OCI-LY1 (cell line): ENCODE results near the gene PRXL2B.

ENCODE experiments used
- H2AFZ ChIP-seq: fragments of 200-600 bp; sonication (generic), shearing (Covaris generic); 2 replicates; pipeline ENCODE4 v1.6.0; 2014; ENCODE audit warnings: antibody characterized with exemption, mild to moderate bottlenecking, low read length
- H3F3A ChIP-seq: fragments of 200-600 bp; sonication (generic), shearing (Covaris generic); 2 replicates; pipeline ENCODE4 v1.6.0; 2014; ENCODE audit warnings: mild to moderate bottlenecking, antibody characterized with exemption, low read length, moderate library complexity; ENCODE audit not compliant: insufficient read depth
- H3K27ac ChIP-seq: fragments of 200-600 bp; sonication (generic); 2 replicates; pipeline ENCODE4 v1.5.1; 2014; ENCODE audit warnings: low read length, mixed run types, mild to moderate bottlenecking, low read depth; ENCODE audit not compliant: poor library complexity, severe bottlenecking
- H3K27me3 ChIP-seq: fragments of 200-600 bp; sonication (generic); 2 replicates; pipeline ENCODE4 v1.6.0; 2014; ENCODE audit warnings: antibody characterized with exemption, mild to moderate bottlenecking, low read length, moderate library complexity; ENCODE audit not compliant: insufficient read depth
- H3K36me3 ChIP-seq: fragments of 200-600 bp; sonication (generic); 2 replicates; pipeline ENCODE4 v1.6.1; 2014; ENCODE audit warnings: mild to moderate bottlenecking, antibody characterized with exemption, low read length, moderate library complexity, mixed read lengths; ENCODE audit not compliant: insufficient read depth
- H3K4me1 ChIP-seq: fragments of 200-600 bp; sonication (generic); 2 replicates; pipeline ENCODE4 v1.5.1; 2014; ENCODE audit warnings: mild to moderate bottlenecking, low read length, moderate library complexity; ENCODE audit not compliant: insufficient read depth, severe bottlenecking
- H3K4me2 ChIP-seq: fragments of 200-600 bp; sonication (generic), shearing (Covaris generic); 2 replicates; pipeline ENCODE4 v1.6.1; 2014; ENCODE audit warnings: low read length
- H3K4me3 ChIP-seq: fragments of 200-600 bp; sonication (generic); 2 replicates; pipeline ENCODE4 v1.5.1; 2014; ENCODE audit warnings: low read length, low read depth, mild to moderate bottlenecking, mixed read lengths; ENCODE audit not compliant: poor library complexity, severe bottlenecking
- H3K79me2 ChIP-seq: fragments of 200-600 bp; shearing (Covaris generic); 2 replicates; pipeline ENCODE4 v1.6.1; 2016; ENCODE audit warnings: mixed run types, low read length, mixed read lengths; ENCODE audit not compliant: insufficient read depth
- H3K9ac ChIP-seq: fragments of 200-600 bp; sonication (generic), shearing (Covaris generic); 2 replicates; pipeline ENCODE4 v1.6.1; 2014; ENCODE audit warnings: mild to moderate bottlenecking, low read length, mixed read lengths
- H3K9me2 ChIP-seq: fragments of 200-600 bp; sonication (generic), shearing (Covaris generic); 2 replicates; pipeline ENCODE4 v1.6.1; 2014; ENCODE audit warnings: low read depth, mild to moderate bottlenecking, low read length, mixed read lengths
- H3K9me3 ChIP-seq: fragments of 200-600 bp; shearing (Covaris generic); 2 replicates; pipeline ENCODE4 v1.6.1; 2014; ENCODE audit warnings: low read length, mixed read lengths
- H4K20me1 ChIP-seq: fragments of 200-600 bp; sonication (generic), shearing (Covaris generic); 2 replicates; pipeline ENCODE4 v1.6.0; 2016; ENCODE audit warnings: mild to moderate bottlenecking, low read length; ENCODE audit not compliant: insufficient read depth
- EZH2 ChIP-seq: fragments of 200-600 bp; sonication (generic), shearing (Covaris generic); IDR thresholded peaks from 2 replicates; pipeline ENCODE4 v1.8.0; 2017; ENCODE audit warnings: borderline replicate concordance, mixed run types, mild to moderate bottlenecking, antibody characterized with exemption, low read length, moderate library complexity, mixed read lengths
- TF ChIP-seq, protein P1 (sequence below): fragments of 200-600 bp; sonication (generic), shearing (Covaris generic); IDR thresholded peaks from 2 replicates; pipeline ENCODE4 v1.5.1; 2017; ENCODE audit warnings: mild to moderate bottlenecking, antibody characterized with exemption, low read length, moderate library complexity, mixed read lengths

The PRXL2B gene

DNA sequence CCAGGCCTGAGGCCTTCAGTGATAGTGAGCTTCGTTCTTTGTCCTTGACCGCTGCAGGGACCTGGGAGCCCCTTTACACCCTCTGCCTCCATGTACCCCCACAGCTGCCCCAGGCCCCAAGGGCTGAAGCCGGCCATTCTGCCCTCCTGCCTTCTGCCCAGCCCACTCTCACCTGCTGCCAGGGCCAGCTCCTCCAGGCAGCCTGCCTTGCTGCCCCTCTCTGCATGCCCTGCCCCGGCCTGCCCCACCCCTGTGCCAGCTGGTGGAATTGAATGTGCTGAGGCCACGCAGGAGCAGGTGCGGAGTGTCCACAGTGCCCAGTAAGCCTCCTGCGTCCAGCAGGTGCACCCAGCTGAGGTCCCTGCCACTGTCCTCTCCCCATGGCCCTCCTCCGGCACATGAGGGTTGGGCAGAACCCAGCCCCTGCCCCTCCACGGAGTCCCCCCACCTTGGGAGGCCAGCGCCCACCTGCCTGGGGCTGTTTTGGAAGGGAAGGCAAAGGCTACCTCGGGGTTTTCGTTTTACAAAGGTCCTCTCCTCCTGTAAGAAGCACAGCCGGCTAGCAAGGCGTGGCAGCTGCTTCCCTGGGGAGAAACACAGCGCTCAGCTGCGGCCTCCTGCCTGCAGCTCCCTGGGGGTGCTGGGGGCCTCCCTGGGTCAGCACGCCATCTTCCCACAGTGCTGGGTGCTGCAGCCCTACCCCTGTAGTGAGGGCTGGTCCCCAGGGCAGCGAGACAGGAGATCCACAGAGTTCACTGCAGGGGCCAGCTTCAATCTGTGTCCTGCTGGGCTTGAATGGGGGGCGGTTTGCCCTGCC, 25.3 kb downstream of the PRXL2B start:
- H3K9me2 ChIP-seq, result no peaks in the 10 kb centered on the region
- peaks cover 9% of the 10 kb centered on the region for H3K27me3 ChIP-seq
- no peak overlapping the region for H2AFZ ChIP-seq
- H3K27ac ChIP-seq, result no peak overlapping the region
- H3K4me1 ChIP-seq, result no peaks in the 10 kb centered on the region
- no peak for TF ChIP-seq EZH2
- TF ChIP-seq, protein P1, sequence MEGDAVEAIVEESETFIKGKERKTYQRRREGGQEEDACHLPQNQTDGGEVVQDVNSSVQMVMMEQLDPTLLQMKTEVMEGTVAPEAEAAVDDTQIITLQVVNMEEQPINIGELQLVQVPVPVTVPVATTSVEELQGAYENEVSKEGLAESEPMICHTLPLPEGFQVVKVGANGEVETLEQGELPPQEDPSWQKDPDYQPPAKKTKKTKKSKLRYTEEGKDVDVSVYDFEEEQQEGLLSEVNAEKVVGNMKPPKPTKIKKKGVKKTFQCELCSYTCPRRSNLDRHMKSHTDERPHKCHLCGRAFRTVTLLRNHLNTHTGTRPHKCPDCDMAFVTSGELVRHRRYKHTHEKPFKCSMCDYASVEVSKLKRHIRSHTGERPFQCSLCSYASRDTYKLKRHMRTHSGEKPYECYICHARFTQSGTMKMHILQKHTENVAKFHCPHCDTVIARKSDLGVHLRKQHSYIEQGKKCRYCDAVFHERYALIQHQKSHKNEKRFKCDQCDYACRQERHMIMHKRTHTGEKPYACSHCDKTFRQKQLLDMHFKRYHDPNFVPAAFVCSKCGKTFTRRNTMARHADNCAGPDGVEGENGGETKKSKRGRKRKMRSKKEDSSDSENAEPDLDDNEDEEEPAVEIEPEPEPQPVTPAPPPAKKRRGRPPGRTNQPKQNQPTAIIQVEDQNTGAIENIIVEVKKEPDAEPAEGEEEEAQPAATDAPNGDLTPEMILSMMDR, result no peak
- no peaks in the 10 kb centered on the region for H3K9me3 ChIP-seq
- H3K4me3 ChIP-seq, result no peak overlapping the region
- H3K9ac ChIP-seq, result no peak overlapping the region
- no peaks in the 10 kb centered on the region for H4K20me1 ChIP-seq
- no peaks in the 10 kb centered on the region for H3F3A ChIP-seq
- no peaks in the 10 kb centered on the region for H3K79me2 ChIP-seq
- H3K4me2 ChIP-seq, result no peak overlapping the region
- H3K36me3 ChIP-seq, result no peaks in the 10 kb centered on the region

DNA sequence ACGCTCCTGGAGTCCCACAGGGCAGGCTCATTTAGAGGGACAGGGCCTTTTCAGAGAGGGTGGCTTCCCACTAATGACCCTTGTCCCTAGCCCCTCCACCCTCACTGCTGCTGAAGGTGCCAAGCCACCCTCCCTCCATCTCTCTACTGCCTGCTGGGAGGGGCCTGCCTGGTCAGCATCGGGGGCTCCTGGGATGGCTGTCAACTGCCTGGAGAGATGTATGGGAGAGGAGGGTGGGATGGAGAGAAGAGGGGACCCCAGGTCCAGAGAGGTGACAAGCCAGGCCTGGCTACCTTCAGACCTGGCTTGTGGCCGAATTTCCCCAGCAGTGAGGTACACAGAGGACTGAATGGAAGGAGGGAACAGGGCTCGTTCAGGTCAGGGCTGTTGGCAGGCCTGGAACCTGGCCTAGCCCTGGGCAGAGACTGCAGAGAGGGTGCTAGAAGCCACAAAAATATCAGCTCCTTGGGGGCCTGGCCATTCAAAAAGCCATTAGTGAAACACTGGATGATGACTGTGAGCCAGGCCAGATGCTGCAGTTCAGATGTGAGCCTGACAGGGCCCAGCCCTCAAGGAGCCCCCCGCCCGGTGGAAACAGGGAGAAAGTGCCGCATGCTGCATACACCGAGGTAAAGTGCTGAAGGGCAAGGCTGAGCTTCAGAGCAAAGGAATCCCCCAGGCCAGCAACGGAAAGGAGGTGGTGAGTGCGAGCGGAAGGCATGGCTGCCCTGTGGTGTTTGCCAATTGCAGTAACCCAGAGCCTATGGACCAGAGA, 26.2 kb downstream of the PRXL2B start:
- TF ChIP-seq, protein P1, result no peak
- no peak for TF ChIP-seq EZH2

DNA sequence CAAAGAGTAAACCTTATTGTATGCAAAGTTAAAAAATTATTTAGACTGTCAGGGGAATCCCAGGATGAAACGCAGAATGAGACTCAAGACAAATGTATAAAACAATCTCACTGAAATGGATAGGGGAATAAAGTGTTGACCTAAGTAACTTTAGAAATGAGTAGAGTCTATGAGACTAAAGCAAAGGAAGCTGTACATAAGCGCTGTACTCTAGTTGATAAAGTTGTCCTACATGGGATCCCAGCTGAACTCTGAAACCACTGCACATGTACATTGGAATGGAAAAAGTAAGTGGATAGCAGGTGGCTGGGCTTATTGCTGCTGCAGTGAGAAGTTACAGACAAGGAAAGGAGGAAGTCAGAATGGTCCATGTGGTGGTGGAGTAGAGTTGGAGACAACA, 27.6 kb downstream of the PRXL2B start:
- Histone ChIP-seq H3F3A (no peaks in the 10 kb centered on the region), H3K27me3 (peaks cover 4% of the 10 kb centered on the region), H4K20me1 (no peaks in the 10 kb centered on the region), H3K4me1 (no peaks in the 10 kb centered on the region), H3K4me2 (no peak overlapping the region), H3K4me3 (no peak overlapping the region), H3K79me2 (no peaks in the 10 kb centered on the region), H3K9ac (no peak overlapping the region), H3K9me2 (no peaks in the 10 kb centered on the region), H3K9me3 (no peaks in the 10 kb centered on the region), H3K27ac (no peak overlapping the region), H3K36me3 (no peaks in the 10 kb centered on the region), H2AFZ (no peak overlapping the region)
- TF ChIP-seq, protein P1, result no peak
- TF ChIP-seq EZH2, result no peak

More for the DNA sequence above, 26.2 kb downstream of the PRXL2B start:
- H3K9me3 ChIP-seq, result no peaks in the 10 kb centered on the region
- H3K27ac ChIP-seq, result no peak overlapping the region
- H2AFZ ChIP-seq, result no peak overlapping the region
- no peaks in the 10 kb centered on the region for H3K9me2 ChIP-seq
- H3K27me3 ChIP-seq, result peaks cover 9% of the 10 kb centered on the region
- no peaks in the 10 kb centered on the region for H3F3A ChIP-seq
- no peak overlapping the region for H3K4me3 ChIP-seq
- no peak overlapping the region for H3K4me2 ChIP-seq
- H3K4me1 ChIP-seq, result no peaks in the 10 kb centered on the region
- no peaks in the 10 kb centered on the region for H3K79me2 ChIP-seq
- no peaks in the 10 kb centered on the region for H3K36me3 ChIP-seq
- no peak overlapping the region for H3K9ac ChIP-seq
- H4K20me1 ChIP-seq, result no peaks in the 10 kb centered on the region
